Transverse colon (tissue), 4 donors: ENCODE measurements around the gene DDB1. TPM values are rescaled to one million over a fixed set of nuclear protein-coding genes. Genes with fewer than 3 reads are reported as not detected.

ENCODE experiments used
- DNase-seq: peaks from one replicate; pipeline ENCODE4 v3.0.0-alpha.2; 2019
- H3K27ac ChIP-seq, 4 donors: fragments of 200-600 bp; sonication (generic); 2 replicates each; pipeline ENCODE4 v1.5.1; 2016 to 2018; ENCODE audit warnings: inconsistent platforms in 4 of 4
- H3K27me3 ChIP-seq: fragments of 200-600 bp; sonication (generic); 2 replicates; pipeline ENCODE4 v1.5.1; 2017; ENCODE audit warnings: inconsistent platforms
- H3K36me3 ChIP-seq, 4 donors: fragments of 200-600 bp; sonication (generic); 2 replicates each; pipeline ENCODE4 v1.5.1; 2017 to 2019; ENCODE audit warnings: inconsistent platforms in 4 of 4
- H3K4me1 ChIP-seq, 4 donors: fragments of 200-600 bp; sonication (generic); 2 replicates each; pipeline ENCODE4 v1.5.1; 2017 to 2020; ENCODE audit warnings: inconsistent platforms in 4 of 4
- H3K4me3 ChIP-seq, 4 donors: fragments of 200-600 bp; sonication (generic); 1 replicate in 1 of 4; 2 replicates in 3 of 4; pipeline versions ENCODE4 v1.5.1 to v1.6.1; 2017 to 2019; ENCODE audit warnings: inconsistent platforms in 4 of 4
- H3K9me3 ChIP-seq, 2 donors: fragments of 200-600 bp; sonication (generic); 2 replicates each; pipeline ENCODE4 v1.5.1; 2017 to 2019; ENCODE audit warnings: inconsistent platforms in 2 of 2
- EP300 ChIP-seq: sonication (generic); formaldehyde crosslinking; IDR thresholded peaks from one replicate; pipeline ENCODE4 v1.6.1; 2017; ENCODE audit warnings: antibody characterized with exemption, low read depth
- POLR2A ChIP-seq: fragments of 450-650 bp; IDR thresholded peaks from one replicate; pipeline ENCODE4 v1.6.1; 2016; ENCODE audit warnings: antibody characterized with exemption, mild to moderate bottlenecking, moderate library complexity
- POLR2AphosphoS5 ChIP-seq, 3 donors: sonication (generic); formaldehyde crosslinking; IDR thresholded peaks; one replicate each; pipeline ENCODE4 v1.6.1; 2016; ENCODE audit warnings: antibody characterized with exemption in 3 of 3
- WGBS, 2 donors: methylation state at CpG; one replicate each; pipeline ENCODE4 v1.1.5; 2018; ENCODE audit warnings: low coverage in 1 of 2; 5-methylcytosine and 5-hydroxymethylcytosine counted together
- in situ Hi-C, 4 donors: fragments of 200-750 bp; cut with MboI; loops; one replicate each; pipeline versions ENCODE4 v1.15.0 to v1.15.1; 2017; ENCODE audit warnings: low sequenced_read_pairs in 3 of 4, low pct_ligation_motif_present in 1 of 4, low pct_unique_long_range_greater_than_20kb in 1 of 4
- intact Hi-C: fragments of 100-400 bp; cut with DNase I; formaldehyde crosslinking; loops from one replicate; pipeline ENCODE4 v1.15.1; 2023; ENCODE audit warnings: low total_unique reads
- total RNA-seq, 4 donors: library from RNA; depleted of rRNA; stranded (reverse); fragments of >200 nt; gene quantifications; one replicate each; pipeline ENCODE4 v1.1.0, GENCODE V29; 2016
- TF ChIP-seq, protein P1 (sequence below), 5 experiments: fragments of 200-600 bp in 3 of 5; fragments of 450-650 bp in 2 of 5; sonication (generic) in 3 of 5; IDR thresholded peaks; 1 replicate in 2 of 5; 2 replicates in 3 of 5; pipeline ENCODE4 v1.5.1; 2016 to 2017; ENCODE audit warnings: antibody characterized with exemption in 5 of 5, inconsistent platforms in 3 of 5, mild to moderate bottlenecking in 2 of 5, moderate library complexity in 1 of 5

Gene DDB1
- total RNA-seq, 4 donors from 2014 or later = 105 to 127 (median 123) TPM

- Histone ChIP-seq H3K27me3 (no peaks in the 10 kb centered on the region), H3K36me3 (no peaks in the 10 kb centered on the region), H3K4me3 (no peak overlapping the region), H3K27ac (no peak overlapping the region), H3K9me3 (no peaks in the 10 kb centered on the region), H3K4me1 (peaks cover 0 to 12% (median 0%) of the 10 kb centered on the region in 4 donors)
- intact Hi-C loops = no loop called here
- TF ChIP-seq POLR2AphosphoS5 (IDR thresholded peaks at IDR 0.05) = no peak
- TF ChIP-seq EP300 = no peak
- TF ChIP-seq POLR2A = no peak
- 84% methylated on average over 6 of the region's 6 CpGs; no CpG with 5 or more reads in 1 of the 2 donors for WGBS, 2 donors
- no peak for DNase-seq
- in situ Hi-C loops = loop anchor here in 1 of 4 donors (25.0 kb wide), 1 partner anchor 113 kb away; no protein-coding TSS in a partner anchor
Observed at GRCh38 chr11:61375761-61376108, 42.8 kb upstream of the DDB1 start.

DNA sequence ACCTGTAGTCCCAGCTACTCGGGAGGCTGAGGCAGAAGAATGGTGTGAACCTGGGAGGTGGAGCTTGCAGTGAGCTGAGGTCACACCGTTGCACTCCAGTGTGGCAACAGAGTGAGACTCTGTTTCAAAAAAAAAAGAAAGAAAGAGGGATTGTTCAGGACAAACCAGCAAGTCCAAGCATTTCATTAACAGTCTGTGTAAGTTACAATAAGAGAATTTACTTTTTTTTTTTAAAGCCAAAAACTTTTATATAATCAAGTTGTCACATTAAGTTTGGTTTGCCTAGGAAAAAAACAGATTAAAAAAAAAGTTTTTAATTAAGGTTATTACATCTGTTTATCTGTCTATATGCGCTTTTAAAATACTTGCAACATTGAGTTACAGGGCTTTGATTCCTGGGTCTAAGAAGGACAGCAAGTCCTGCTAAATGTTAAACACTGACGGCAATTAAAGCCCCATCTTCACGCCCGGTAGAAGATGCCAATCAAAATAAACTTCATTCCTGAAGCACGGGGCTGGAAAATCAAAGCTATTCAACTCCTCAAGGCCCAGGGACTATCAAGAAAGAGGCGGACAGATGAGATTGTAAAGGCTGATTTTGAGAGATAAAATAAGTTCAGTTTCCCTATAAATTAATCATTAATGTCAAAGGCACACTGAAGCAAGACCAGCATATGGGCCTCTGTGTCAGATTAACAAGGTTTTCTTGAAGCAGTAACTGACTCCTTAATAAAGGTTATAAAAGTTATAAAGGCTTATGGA lies 39.9 kb upstream of the DDB1 start:
- no peaks in the 10 kb centered on the region for H3K9me3 ChIP-seq
- no peak for DNase-seq
- intact Hi-C loops (no loop called here), in situ Hi-C loops (no loop called here)
- H3K27ac ChIP-seq = no peak overlapping the region
- no peaks in the 10 kb centered on the region for H3K27me3 ChIP-seq
- no peak overlapping the region for H3K4me3 ChIP-seq
- H3K36me3 ChIP-seq = peaks cover 0 to 16% (median 5%) of the 10 kb centered on the region in 4 donors
- H3K4me1 ChIP-seq = no peaks in the 10 kb centered on the region
- TF ChIP-seq EP300 = no peak
- no peak for TF ChIP-seq POLR2AphosphoS5 (IDR thresholded peaks at IDR 0.05)
- no peak for TF ChIP-seq POLR2A
- TF ChIP-seq, protein P1, sequence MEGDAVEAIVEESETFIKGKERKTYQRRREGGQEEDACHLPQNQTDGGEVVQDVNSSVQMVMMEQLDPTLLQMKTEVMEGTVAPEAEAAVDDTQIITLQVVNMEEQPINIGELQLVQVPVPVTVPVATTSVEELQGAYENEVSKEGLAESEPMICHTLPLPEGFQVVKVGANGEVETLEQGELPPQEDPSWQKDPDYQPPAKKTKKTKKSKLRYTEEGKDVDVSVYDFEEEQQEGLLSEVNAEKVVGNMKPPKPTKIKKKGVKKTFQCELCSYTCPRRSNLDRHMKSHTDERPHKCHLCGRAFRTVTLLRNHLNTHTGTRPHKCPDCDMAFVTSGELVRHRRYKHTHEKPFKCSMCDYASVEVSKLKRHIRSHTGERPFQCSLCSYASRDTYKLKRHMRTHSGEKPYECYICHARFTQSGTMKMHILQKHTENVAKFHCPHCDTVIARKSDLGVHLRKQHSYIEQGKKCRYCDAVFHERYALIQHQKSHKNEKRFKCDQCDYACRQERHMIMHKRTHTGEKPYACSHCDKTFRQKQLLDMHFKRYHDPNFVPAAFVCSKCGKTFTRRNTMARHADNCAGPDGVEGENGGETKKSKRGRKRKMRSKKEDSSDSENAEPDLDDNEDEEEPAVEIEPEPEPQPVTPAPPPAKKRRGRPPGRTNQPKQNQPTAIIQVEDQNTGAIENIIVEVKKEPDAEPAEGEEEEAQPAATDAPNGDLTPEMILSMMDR (IDR thresholded peaks at IDR 0.05) = no peak
- 86 to 96% methylated on average over 8 of the region's 8 CpGs for WGBS, 2 donors

GRCh38 chr11:61370349-61371005 lies 37.6 kb upstream of the DDB1 start:
- Histone ChIP-seq H3K27me3 (no peaks in the 10 kb centered on the region), H3K4me1 (no peaks in the 10 kb centered on the region), H3K4me3 (no peak overlapping the region), H3K9me3 (no peaks in the 10 kb centered on the region), H3K27ac (no peak overlapping the region), H3K36me3 (peaks cover 0 to 40% (median 16%) of the 10 kb centered on the region in 4 donors)
- no peak for DNase-seq
- TF ChIP-seq, protein P1 (IDR thresholded peaks at IDR 0.05) = no peak
- TF ChIP-seq POLR2A (no peak), POLR2AphosphoS5 (IDR thresholded peaks at IDR 0.05) (no peak), EP300 (no peak)
- 75 to 81% methylated on average over 7 to 8 of the region's 8 CpGs for WGBS, 2 donors
- in situ Hi-C loops = no loop called here
- intact Hi-C loops = no loop called here

GRCh38 chr11:61369372-61370348 lies 36.8 kb upstream of the DDB1 start:
- H3K27me3 ChIP-seq = no peaks in the 10 kb centered on the region
- WGBS, 2 donors = 78 to 100% methylated on average over 1 to 9 of the region's 9 CpGs
- in situ Hi-C loops = no loop called here
- no peaks in the 10 kb centered on the region for H3K4me1 ChIP-seq
- peak overlapping the region in 1 of 4 donors; percentile 19 for H3K27ac ChIP-seq
- no peak for DNase-seq
- H3K36me3 ChIP-seq = peaks cover 0 to 46% (median 20%) of the 10 kb centered on the region in 4 donors
- intact Hi-C loops = no loop called here
- H3K9me3 ChIP-seq = no peaks in the 10 kb centered on the region
- no peak for TF ChIP-seq EP300
- TF ChIP-seq POLR2AphosphoS5 (IDR thresholded peaks at IDR 0.05) = no peak
- TF ChIP-seq, protein P1 (IDR thresholded peaks at IDR 0.05) = no peak
- TF ChIP-seq POLR2A = no peak
- no peak overlapping the region for H3K4me3 ChIP-seq
